OCI-LY3 (cell line): Measurements from ENCODE around the gene ZNF343.

Experiments
- H2AFZ ChIP-seq: fragments of 200-600, 300-600 bp; shearing (Covaris generic); 2 replicates; pipeline ENCODE4 v1.6.0; 2014; ENCODE audit warnings: antibody characterized with exemption, low read depth, low read length
- H3K27ac ChIP-seq: fragments of 200-600, 300-600 bp; sonication (generic); 2 replicates; pipeline ENCODE4 v1.5.1; 2014; ENCODE audit warnings: mild to moderate bottlenecking, low read length, moderate library complexity, mixed read lengths
- H3K27me3 ChIP-seq: fragments of 200-600, 300-600 bp; sonication (generic); 2 replicates; pipeline ENCODE4 v1.6.1; 2014; ENCODE audit warnings: low read depth, low read length, mixed read lengths
- H3K36me3 ChIP-seq: fragments of 200-600, 300-600 bp; sonication (generic); replicated peaks from 2 replicates; pipeline ENCODE3; 2014; ENCODE audit warnings: low read depth, low read length, mixed read lengths
- H3K4me1 ChIP-seq: fragments of 300-600, 200-600 bp; sonication (generic); 2 replicates; pipeline ENCODE4 v1.6.1; 2014; ENCODE audit warnings: low read length, mixed read lengths
- H3K4me2 ChIP-seq: fragments of 200-600, 300-600 bp; sonication (generic); 2 replicates; pipeline ENCODE4 v1.6.1; 2014; ENCODE audit warnings: low read length, mixed read lengths
- H3K4me3 ChIP-seq: fragments of 300-600, 200-600 bp; sonication (generic); 2 replicates; pipeline ENCODE4 v1.5.1; 2014; ENCODE audit warnings: antibody characterized with exemption, mild to moderate bottlenecking, low read length, moderate library complexity
- H3K79me2 ChIP-seq: fragments of 300-600, 200-600 bp; shearing (Covaris generic); 2 replicates; pipeline ENCODE4 v1.6.1; 2014; ENCODE audit warnings: mild to moderate bottlenecking, low read length, mixed read lengths
- H3K9ac ChIP-seq: fragments of 300-600, 200-600 bp; shearing (Covaris generic); 2 replicates; pipeline ENCODE4 v1.6.0; 2014; ENCODE audit warnings: mild to moderate bottlenecking, low read length, moderate library complexity
- H3K9me3 ChIP-seq: fragments of 200-600, 300-600 bp; shearing (Covaris generic); 2 replicates; pipeline ENCODE4 v1.6.1; 2014; ENCODE audit warnings: low read length, mixed read lengths; ENCODE audit not compliant: insufficient read depth
- H4K20me1 ChIP-seq: fragments of 200-600, 300-600 bp; sonication (generic); 2 replicates; pipeline ENCODE4 v1.6.1; 2016; ENCODE audit warnings: low read length, mixed read lengths; ENCODE audit not compliant: insufficient read depth
- CTCF ChIP-seq: fragments of 200-600, 300-600 bp; sonication (generic); IDR thresholded peaks from 2 replicates; pipeline ENCODE4 v1.5.1; 2014; ENCODE audit warnings: antibody characterized with exemption, low read length, low read depth
- EZH2phosphoT487 ChIP-seq: fragments of 200-600 bp; shearing (Covaris generic); IDR thresholded peaks from 2 replicates; pipeline ENCODE4 v1.6.1; 2018; ENCODE audit warnings: antibody characterized with exemption, mixed run types, low read depth

ZNF343 gene

GRCh38 chr20:2468581-2469407 lies 39.9 kb downstream of the ZNF343 start:
- peak overlapping the region; percentile 95 for H3K9ac ChIP-seq
- no peaks in the 10 kb centered on the region for H3K9me3 ChIP-seq
- H3K4me1 ChIP-seq: peaks cover 28% of the 10 kb centered on the region
- TF ChIP-seq EZH2phosphoT487 (no peak), CTCF (no peak)
- H3K27ac ChIP-seq: 0 out of 2 replicates have a peak overlapping the region, but pooled peaks have one; percentile 2
- H3K27me3 ChIP-seq: no peaks in the 10 kb centered on the region
- H2AFZ ChIP-seq: no peak overlapping the region
- H3K4me3 ChIP-seq: peak overlapping the region; percentile 85
- H3K4me2 ChIP-seq: peak overlapping the region; percentile 84
- peaks cover 60% of the 10 kb centered on the region for H4K20me1 ChIP-seq
- peaks cover 56% of the 10 kb centered on the region for H3K36me3 ChIP-seq
- H3K79me2 ChIP-seq: peaks cover 64% of the 10 kb centered on the region

GRCh38 chr20:2467412-2467811 lies 41.3 kb downstream of the ZNF343 start:
- TF ChIP-seq EZH2phosphoT487 (no peak), CTCF (no peak)
- Histone ChIP-seq H3K9ac (no peak overlapping the region), H3K79me2 (peaks cover 69% of the 10 kb centered on the region), H4K20me1 (peaks cover 71% of the 10 kb centered on the region), H3K4me2 (no peak overlapping the region), H3K27ac (no peak overlapping the region), H3K36me3 (peaks cover 70% of the 10 kb centered on the region), H3K4me1 (peaks cover 28% of the 10 kb centered on the region), H3K9me3 (no peaks in the 10 kb centered on the region), H2AFZ (no peak overlapping the region), H3K27me3 (no peaks in the 10 kb centered on the region), H3K4me3 (no peak overlapping the region)

GRCh38 chr20:2465100-2465499 lies 43.6 kb downstream of the ZNF343 start:
- Histone ChIP-seq H3K27me3 (no peaks in the 10 kb centered on the region), H3K27ac (no peak overlapping the region), H3K9me3 (no peaks in the 10 kb centered on the region), H3K36me3 (peaks cover 93% of the 10 kb centered on the region), H3K4me2 (no peak overlapping the region), H4K20me1 (peaks cover 80% of the 10 kb centered on the region), H2AFZ (no peak overlapping the region), H3K4me3 (no peak overlapping the region), H3K9ac (no peak overlapping the region), H3K4me1 (peaks cover 24% of the 10 kb centered on the region), H3K79me2 (peaks cover 64% of the 10 kb centered on the region)
- TF ChIP-seq EZH2phosphoT487: no peak
- no peak for TF ChIP-seq CTCF

- Histone ChIP-seq H2AFZ (no peak overlapping the region), H3K9me3 (no peaks in the 10 kb centered on the region), H3K27me3 (no peaks in the 10 kb centered on the region), H4K20me1 (peaks cover 68% of the 10 kb centered on the region), H3K27ac (no peak overlapping the region), H3K4me1 (peaks cover 20% of the 10 kb centered on the region), H3K36me3 (peaks cover 93% of the 10 kb centered on the region), H3K4me3 (no peak overlapping the region), H3K79me2 (peaks cover 51% of the 10 kb centered on the region), H3K4me2 (no peak overlapping the region), H3K9ac (no peak overlapping the region)
- TF ChIP-seq EZH2phosphoT487 (no peak), CTCF (no peak)
Observed at GRCh38 chr20:2463616-2464365, 44.9 kb downstream of the ZNF343 start.
